Stimulated activated CD8-positive, alpha-beta memory T cell treated with anti-CD3 and anti-CD28 coated beads, Interleukin-15, amount 100 ng/mL, for 1 hour (primary cell): ENCODE results near the gene C12orf56.
"Not testable (repeated sequence)": the region's sequence is repeated elsewhere in the genome, so short reads cannot be mapped to it uniquely, and the experiment has no call there.

Experiments used
- DNase-seq: peaks from one replicate; pipeline ENCODE4 v3.0.0-alpha.2; 2020; ENCODE audit warnings: low read depth

C12orf56 gene

DNA sequence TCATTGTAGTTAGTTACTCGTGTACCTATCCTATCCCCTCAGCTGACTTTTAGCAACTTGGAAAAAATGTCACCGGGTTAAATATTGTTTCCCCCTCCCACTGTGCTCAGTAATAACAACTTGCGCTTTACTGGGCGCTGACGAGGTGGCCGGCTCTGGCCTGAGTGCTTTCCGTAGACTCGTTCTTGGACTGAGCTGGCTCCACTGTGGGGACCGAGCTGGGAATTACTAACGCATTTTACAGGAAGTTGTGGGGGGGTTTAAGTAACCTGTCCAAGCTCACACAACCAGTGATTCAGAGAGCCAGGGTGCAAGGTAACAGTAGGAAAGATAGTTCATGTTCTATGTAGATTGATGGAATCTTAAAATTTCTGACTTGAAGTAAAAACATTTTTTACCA, 86.0 kb downstream of the C12orf56 start:
- DNase-seq, result no peak

DNA sequence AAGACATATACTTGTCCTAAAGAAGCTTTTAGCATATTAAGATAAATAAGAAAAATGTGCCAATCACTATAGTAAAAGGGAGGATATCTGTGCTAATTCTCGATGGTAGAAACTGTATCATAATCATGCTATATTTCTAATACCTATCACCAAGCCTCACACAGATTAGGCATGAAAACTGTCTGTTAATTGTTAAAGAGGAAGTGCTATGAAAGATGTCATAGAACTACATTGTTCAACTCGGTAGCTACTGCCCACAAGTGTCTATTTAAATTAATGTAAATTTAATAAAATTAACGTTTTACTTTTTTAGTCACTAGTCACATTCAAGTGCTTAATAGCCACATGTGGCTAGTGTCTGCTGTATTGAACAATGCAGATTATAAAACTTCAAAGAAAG, 90.9 kb downstream of the C12orf56 start:
- DNase-seq, result no peak

DNA sequence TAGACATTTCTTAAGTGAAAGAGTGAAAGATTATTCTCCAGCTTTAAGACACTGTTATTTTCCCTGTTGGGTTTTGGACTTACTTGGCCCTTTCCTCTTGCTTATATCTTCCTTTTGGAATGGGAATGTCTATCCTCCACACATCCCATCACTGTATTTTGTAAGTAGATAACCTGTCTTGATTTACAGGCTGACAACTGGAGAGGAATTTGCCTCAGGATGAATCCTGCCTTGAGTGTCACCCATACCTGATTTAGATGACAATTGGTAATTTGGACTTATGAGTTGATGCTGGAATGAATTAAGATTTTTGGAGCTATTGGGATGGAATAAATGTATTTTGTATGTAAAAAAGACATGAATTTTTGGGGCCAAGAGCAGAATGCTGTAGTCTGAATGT, 94.3 kb downstream of the C12orf56 start:
- no peak for DNase-seq

DNA sequence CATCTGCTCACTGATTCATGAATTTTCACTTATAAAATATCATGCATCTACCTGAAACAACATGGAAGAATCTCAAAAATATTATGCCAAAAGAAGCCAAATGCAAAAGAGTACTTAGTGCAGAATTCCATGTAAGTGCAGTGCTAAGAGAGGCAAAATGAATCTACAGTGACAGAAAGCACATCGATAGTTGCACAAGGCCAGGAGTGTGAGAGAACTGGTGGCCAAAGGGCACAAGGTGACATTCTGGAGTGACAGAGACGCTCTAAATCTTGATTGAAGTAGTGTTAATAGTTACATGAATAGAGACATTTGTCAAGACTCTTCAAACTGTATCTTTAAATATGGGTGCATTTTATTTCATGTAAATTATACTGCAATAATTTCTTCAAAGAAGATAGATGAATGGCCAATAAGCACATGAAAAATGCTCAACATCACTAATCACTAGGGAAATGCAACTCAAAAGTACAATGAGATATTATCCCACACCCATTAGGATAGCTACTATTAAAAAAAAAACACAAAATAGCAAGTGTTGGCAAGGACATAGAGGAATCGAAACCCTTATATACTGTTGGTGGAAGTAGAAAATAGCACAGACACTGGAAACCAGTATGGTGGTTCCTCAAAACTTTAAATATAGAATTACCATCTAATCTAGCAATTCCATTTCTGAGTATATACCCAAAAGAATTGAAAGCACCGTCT, 96.7 kb downstream of the C12orf56 start:
- DNase-seq, result no peak

DNA sequence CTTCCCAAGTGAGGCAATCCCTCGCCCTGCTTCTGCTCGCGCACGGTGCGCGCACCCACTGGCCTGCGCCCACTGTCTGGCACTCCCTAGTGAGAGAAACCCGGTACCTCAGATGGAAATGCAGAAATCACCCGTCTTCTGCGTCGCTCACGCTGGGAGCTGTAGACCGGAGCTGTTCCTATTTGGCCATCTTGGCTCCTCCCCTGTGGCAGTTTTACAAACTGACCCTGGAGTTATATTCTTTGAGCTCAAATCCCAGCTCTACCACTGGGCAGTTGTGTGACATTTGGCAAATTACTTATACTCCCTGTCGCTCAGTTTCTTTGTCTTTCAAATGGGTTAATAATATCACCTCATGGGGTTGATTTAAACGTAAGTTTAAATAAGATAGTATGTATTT, 97.4 kb downstream of the C12orf56 start:
- DNase-seq, result not testable (repeated sequence)

DNA sequence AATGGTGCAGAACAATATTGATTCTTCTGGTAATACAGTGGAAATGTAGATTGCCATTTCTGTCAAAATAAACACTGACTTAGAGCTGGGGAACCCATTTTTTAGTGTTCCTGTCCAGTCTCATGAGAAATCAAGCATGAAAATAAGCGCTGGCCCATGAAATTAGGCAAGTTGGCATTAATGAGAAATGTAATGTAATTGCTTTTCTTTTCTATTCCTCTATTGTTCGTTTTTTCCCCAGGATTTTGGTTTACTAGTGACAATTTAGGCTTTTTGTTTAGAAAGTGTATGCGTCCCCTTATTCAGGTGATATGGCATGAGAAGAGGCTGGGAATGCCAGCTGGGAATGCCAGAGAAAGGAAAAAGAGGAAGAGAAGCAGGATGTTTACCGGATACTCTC, 104.0 kb downstream of the C12orf56 start:
- no peak for DNase-seq

DNA sequence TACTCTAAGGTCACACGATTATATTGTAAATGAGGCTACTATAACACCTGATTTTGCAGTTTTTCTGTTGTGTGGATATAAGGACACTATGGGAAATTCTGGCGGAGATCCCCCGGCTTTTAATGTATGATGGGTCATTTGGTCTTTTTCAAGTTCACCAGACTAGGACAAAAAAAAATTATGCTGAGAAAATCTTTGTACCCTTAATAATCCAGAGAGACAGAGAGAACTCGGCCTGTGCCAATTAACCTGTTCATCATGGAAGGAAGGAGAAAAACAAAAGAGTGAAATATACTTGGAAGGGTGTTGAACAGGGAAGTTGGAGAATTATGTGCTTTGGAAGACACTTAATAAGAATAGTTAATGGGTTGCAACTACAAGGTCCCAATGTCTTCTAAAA, 106.3 kb downstream of the C12orf56 start:
- DNase-seq, result no peak

DNA sequence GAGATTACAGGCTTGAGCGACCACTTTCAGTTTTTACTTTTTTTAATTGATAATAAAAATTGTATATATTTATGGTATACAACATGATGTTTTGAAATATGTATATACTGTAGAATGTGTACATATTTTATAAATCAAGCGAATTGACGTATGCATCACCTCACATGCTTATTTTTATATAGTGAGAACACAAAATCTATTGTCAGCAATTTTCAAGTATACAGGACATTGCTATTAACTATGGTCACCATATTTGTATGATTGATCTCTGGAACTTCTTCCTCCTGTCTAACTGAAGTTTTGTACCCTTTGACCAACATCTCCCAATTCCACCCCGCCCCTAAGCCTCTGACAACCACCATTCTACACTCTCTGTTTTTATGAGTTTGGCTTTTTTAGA, 112.1 kb downstream of the C12orf56 start:
- no peak for DNase-seq

DNA sequence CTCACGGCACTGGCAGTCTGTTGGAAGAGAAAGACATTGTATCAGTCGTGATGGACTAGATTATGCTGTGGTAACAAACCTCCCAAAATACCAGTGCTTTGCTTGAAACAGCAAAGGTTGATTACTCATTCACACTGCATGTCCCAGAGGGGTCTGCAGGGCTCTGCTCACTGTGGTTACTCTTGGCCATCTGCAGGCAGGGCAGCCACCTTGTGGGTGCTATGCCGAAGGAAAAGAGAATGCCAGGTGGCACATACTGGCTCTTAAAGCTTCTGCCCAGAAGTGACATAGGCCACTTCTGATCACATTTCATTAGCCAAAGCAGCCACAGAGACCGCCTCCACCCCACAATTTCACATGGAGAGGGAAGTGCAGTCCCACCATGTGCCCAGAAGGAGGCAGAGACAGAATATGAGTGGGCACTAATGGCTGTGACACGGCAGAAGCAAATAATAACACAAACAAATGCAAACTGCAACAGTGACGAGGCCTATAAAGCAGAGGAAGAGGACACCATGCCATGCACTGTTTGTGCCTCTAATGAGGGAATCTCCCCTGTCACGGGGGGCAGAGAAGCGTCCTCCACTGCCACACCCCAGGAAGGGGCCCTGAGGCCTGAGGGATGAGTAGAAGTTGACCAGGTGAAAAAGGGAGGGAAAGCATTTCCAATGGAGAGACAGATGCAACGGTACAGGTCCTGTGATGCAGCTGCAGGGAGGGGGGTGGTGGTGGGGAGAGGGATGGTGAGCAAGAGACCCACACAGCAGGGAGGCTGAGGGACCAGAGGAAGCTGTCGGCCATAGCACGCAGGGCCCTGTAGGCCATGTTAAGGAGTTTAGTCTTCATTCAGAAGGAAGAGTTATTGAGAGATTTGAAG, 116.8 kb downstream of the C12orf56 start:
- no peak for DNase-seq

DNA sequence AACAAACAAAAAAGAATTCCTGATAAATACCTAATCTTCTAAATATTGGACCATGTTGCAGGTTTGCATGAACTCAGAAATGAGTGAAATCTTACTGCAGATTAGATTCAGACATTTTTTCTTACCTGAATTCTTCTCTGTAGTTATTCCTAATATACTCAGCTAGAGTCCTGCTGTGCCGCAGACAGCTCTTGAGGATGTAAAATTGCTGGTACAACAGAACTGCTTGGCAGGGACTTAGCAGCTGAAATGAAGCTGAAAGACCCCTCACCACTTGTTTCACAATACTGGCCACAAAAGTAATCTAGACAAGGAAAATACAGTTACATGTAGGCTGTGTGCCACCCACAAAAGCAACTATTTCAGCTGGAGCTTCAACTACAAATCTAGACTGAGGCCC, 120.1 kb downstream of the C12orf56 start:
- DNase-seq, result no peak

DNA sequence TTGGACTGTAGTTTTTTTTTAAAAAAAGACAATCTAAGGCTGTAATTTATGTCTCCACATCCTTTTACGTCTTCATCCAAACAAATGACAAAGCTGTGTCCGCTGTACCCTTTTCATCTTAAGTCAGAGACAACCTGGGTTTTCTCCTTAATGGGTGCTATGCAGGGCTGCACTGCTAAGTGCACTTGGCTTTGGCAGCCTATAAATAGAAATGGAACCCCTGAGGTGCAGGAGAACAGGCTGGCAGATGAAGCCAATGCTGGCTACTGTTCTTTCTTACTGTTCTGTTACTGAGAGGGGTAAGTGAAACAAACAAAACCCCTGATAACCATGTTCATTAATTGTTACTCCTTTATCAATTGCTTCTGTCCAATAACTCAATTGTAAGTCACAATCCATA, 121.4 kb downstream of the C12orf56 start:
- no peak for DNase-seq

DNA sequence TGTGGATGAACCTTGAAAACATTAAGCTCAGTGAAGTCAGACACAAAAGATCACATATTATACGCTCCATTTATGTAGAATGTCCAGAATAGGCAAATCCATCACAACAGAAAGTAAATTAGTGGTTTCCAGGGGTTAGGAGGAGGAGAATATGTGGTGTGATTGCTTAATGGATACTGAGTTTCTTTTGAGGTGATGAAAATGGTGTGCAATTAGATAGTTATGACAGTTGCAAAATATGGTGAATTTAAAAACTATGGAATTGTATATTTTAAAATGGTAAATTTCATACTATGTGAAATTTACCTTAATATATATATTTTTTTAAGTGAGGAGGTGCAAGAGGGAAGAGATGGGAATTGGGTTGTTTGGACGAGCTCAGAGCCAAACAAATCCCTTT, 122.1 kb downstream of the C12orf56 start:
- DNase-seq, result no peak

DNA sequence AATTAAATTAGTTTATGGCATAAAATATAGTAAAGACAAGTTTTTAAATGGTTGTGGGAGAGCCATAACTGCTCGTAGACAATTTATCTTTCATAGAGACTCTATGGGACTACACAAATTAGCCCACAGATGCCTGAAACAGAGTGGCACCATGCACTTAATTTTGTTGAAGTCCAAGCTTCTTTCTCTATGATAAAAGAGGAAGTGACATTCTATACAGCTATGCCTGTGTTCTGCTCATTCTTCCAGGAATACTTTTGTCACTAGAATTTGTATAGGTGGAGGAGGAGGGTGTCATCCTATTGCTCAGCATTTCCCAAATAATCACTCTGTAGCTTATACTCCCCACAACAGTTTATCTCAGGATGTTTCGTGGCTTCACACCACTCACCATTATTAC, 124.7 kb downstream of the C12orf56 start:
- DNase-seq, result no peak

DNA sequence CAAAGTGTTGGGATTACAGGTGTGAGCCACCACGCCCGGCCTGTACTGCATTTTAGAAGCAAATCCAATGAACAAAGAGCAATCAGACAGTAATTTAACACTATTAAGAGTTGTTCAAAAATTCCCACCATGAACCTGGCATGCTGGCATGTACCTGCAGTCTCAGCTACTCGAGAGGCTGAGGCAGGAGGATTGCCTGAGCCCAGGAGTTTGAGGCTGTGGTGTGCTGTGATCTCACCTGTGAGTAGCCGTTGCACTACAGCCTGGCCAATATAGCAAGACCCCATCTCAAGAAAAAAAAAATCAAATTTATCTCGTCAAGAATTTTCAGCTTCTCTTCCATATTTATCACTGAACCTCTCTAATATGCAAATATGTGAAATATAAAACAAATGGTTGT, 128.7 kb downstream of the C12orf56 start:
- no peak for DNase-seq

DNA sequence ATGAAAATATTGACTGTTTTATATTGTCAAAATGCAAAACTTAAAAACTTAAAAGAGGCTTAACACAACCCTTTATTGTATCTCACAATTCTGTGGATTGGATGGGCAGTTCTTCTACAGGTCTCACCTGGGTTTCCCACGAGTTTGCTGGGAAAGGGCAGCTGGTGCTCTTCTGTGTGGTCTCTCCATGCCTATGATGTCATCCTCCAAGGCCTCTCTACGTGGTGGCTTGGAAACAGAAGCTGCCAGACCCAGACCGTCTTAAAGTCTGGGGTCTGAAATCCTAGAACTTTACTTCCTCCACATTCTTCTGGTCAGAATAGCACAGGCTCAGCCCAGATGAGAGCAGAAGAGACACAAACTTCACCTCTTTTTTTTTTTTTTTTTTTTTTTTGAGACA, 132.0 kb downstream of the C12orf56 start:
- no peak for DNase-seq

DNA sequence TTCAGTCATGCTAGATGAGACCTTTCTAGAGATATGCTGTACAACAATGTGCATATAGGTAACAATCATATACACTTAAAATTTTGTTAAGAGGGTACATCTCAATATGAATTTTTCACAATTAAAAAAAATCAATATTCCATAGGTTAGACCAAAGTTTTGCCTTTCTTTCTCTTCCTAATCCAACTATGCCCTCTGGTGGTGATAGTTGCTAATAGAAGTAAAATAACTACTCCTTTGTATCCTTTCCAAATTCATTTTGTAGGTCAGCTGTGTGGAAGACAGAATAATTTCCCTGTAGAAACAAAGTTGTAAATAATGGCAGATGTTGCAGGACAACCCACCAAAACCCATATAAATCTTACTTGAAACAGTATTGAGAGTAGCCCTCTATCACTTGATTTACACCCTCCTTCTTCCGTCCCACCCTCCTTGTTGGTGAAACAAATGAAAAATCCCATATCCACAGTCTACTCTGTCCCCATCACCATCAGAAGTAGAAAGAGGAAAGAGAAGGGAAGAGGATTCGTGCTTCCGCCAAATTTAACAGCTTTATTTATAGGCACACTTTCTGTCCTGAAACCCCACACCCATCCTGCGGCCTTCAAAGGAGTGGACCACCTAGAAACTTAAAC, 134.3 kb downstream of the C12orf56 start:
- no peak for DNase-seq

DNA sequence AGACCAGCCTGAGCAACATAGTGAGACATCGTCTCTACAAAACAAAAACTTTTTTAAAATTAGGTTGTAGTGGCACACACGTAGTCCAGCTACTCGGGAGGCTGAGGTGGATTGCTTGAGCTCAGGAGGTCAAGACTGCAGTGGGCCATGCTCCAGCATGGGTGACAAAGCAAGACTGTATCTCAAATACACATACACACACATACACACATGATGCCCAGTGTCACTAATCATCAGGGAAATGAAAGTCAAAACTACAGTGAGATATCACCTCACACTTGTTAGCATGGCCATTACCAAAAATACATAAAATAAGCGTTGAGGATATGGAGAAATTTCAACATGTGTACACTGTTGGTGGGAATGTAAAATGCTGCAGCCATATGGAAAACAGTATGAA, 135.3 kb downstream of the C12orf56 start:
- no peak for DNase-seq

DNA sequence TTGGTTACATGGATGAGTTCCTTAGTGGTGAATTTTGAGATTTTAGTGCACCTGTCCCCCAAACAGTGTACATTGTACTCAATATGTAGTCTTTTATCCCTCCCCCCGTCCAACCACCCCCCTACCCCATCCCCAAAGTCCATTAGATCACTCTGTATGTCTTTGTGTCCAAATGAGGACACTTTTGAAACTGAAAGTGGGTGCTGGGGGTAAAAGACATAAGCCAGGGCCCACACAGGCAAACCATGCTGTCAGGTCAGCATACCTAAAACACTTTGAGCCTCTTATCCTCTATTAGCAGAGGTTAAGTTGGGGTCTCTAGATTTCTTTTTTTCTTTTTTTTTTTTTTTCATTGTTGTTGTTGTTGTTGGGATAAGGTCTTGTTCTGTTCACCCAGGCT, 137.2 kb downstream of the C12orf56 start:
- DNase-seq, result no peak

DNA sequence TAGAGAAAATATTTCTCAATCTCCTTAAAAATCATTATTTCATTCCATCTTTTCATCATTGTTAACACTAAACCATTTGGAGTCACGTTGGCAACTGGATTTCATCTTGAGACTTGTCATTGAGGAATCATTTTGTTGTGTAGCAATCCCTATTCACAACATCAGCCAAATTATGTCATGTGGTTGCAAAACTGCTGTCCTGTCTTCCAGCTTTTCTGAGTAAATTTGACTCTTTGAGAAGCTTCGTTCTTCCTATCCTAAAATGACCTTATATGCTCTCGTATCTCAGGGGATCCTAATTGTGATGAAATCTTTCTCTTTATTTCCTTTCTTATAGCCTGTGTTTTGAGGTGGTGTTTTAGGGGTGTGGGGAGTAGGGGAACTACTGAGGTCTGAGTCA, 137.9 kb downstream of the C12orf56 start:
- DNase-seq, result no peak

DNA sequence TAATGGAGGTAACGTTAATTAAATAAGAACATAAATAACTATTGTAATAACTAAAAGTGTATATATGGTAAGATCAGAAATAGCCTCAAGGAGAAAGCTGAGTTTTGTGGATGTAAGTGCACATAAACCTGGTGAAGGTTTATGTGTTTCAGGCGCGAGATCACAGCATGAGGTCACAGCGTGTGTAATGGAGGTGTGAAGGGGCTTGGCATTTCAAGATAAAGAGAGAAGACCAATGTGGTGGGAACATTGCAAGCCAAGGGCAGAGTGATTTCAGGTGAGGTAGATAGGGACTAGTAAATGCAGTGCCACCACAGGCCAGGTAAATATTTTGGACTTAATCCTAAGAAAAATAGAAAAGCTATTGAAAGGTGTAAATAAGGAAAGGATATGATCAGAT, 146.7 kb downstream of the C12orf56 start:
- no peak for DNase-seq

DNA sequence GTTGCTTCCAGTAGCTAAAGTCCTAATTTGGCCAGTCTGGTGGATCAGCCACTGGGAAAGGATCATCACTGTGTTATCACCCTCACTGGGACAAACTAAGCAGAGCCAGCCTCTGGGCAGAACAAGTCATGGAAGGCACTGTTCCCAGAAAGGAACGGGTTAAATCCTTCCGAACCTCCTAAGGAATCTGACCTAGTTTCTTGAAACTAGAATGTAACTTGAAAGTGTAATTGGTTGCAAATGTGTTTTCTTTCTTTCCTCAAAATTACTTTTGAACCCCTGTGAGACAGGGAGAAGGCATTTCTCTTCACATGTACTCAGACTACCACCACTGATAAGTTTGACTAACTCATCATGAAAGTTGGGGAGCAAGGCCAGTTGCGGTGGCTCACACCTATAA, 149.8 kb downstream of the C12orf56 start:
- no peak for DNase-seq

DNA sequence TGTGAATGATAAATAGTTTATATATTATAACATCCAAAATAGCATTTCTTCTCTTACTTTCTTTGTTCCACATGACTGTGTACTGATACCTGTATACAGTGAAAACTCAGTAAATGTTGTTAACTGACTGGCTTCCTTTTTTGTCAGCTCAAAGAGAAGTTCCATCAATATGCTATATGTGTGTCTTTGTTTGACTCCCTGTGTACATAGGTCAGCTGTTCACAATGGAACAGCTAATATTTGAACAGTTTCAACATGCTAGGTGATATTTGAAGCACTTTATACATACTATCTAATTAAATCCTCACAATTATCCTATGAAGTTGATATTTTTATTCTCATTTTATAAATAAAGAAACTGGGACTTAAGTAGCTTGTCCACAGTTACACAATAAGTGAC, 153.2 kb downstream of the C12orf56 start:
- no peak for DNase-seq

DNA sequence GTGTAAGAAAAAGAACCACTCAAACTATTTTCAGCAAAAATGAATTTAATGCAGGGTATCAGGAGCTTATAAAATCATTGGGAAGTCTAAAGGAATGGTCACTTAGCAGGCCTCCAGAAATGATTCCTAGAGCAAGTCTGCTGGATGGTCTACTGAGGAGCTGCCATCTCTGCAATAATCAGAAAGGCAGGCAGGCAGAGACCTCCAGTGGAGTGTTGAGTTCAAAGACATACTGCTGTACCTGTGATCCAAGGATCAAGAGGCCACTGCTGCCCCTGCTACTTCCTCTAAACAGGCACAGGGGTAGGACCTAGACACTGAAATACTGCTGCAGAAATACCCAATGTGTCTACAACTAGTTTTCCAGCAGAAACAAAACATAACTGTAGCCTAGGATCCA, 154.0 kb downstream of the C12orf56 start:
- no peak for DNase-seq
